Breast epithelium (tissue), 4 donors: Measurements from ENCODE around the gene MACROD1. TPM values are rescaled to one million over a fixed set of nuclear protein-coding genes. Genes with fewer than 3 reads are reported as not detected.

Experiments used
- DNase-seq, 2 donors: peaks; one replicate each; pipeline ENCODE4 v3.0.0-alpha.2; 2019; ENCODE audit warnings: low spot score in 2 of 2
- H3K27ac ChIP-seq, 2 donors: fragments of 200-600 bp; sonication (generic) in 1 of 2; one replicate each; pipeline ENCODE4 v1.5.1; 2016 to 2019; ENCODE audit warnings: mild to moderate bottlenecking in 1 of 2
- H3K27me3 ChIP-seq, 2 donors: fragments of 200-600 bp; sonication (generic) in 1 of 2; one replicate each; pipeline versions ENCODE4 v1.5.1 to v1.6.0; 2017 to 2019; ENCODE audit warnings: control low read depth in 1 of 2, mild to moderate bottlenecking in 1 of 2
- H3K36me3 ChIP-seq: fragments of 200-600 bp; one replicate; pipeline ENCODE4 v1.5.1; 2019
- H3K4me1 ChIP-seq, 2 donors: fragments of 200-600 bp; sonication (generic); one replicate each; pipeline ENCODE4 v1.5.1; 2016 to 2019; ENCODE audit warnings: control low read depth in 1 of 2
- H3K4me3 ChIP-seq, 3 donors: fragments of 200-600 bp; sonication (generic); 1 replicate in 2 of 3; 2 replicates in 1 of 3; pipeline ENCODE4 v1.5.1; 2016 to 2019; ENCODE audit warnings: mild to moderate bottlenecking in 3 of 3, moderate library complexity in 2 of 3
- H3K9me3 ChIP-seq, 2 donors: fragments of 200-600 bp; sonication (generic) in 1 of 2; one replicate each; pipeline ENCODE4 v1.5.1; 2016 to 2019; ENCODE audit warnings: control low read depth in 1 of 2
- CTCF ChIP-seq, 3 donors: fragments of 450-650 bp; IDR thresholded peaks; one replicate each; pipeline ENCODE4 v1.5.1; 2016 to 2017; ENCODE audit warnings: antibody characterized with exemption in 3 of 3, mild to moderate bottlenecking in 3 of 3, moderate library complexity in 3 of 3
- POLR2A ChIP-seq: fragments of 450-650 bp; IDR thresholded peaks from one replicate; pipeline ENCODE4 v1.6.1; 2016; ENCODE audit warnings: antibody characterized with exemption, mild to moderate bottlenecking, moderate library complexity
- POLR2AphosphoS5 ChIP-seq, 3 donors: sonication (generic); formaldehyde crosslinking; IDR thresholded peaks; one replicate each; pipeline ENCODE4 v1.6.1; 2017; ENCODE audit warnings: antibody characterized with exemption in 3 of 3
- intact Hi-C: fragments of 100-400 bp; cut with DNase I; formaldehyde crosslinking; loops from one replicate; pipeline ENCODE4 v1.15.1; 2023; ENCODE audit warnings: low total_unique reads
- total RNA-seq, 3 donors: library from RNA; depleted of rRNA; stranded (reverse); fragments of >200 nt; gene quantifications; one replicate each; pipeline ENCODE4 v1.1.0, GENCODE V29; 2016

The MACROD1 gene
- total RNA-seq, 3 donors from 2014 or later: 19.7 to 113 (median 40.3) TPM

- intact Hi-C loops: no loop called here
- Histone ChIP-seq H3K27ac (no peak overlapping the region), H3K9me3 (no peaks in the 10 kb centered on the region), H3K27me3 (no peaks in the 10 kb centered on the region), H3K36me3 (no peaks in the 10 kb centered on the region), H3K4me3 (no peak overlapping the region), H3K4me1 (no peaks in the 10 kb centered on the region)
- no peak for DNase-seq
- TF ChIP-seq POLR2AphosphoS5 (IDR thresholded peaks at IDR 0.05) (no peak), POLR2A (no peak), CTCF (IDR thresholded peaks at IDR 0.05) (no peak)
Measured at GRCh38 chr11:64132191-64132771, 33.6 kb downstream of the MACROD1 start.

GRCh38 chr11:64131683-64132190 lies 34.2 kb downstream of the MACROD1 start:
- Histone ChIP-seq H3K9me3 (no peaks in the 10 kb centered on the region), H3K4me1 (no peaks in the 10 kb centered on the region), H3K4me3 (no peak overlapping the region), H3K36me3 (no peaks in the 10 kb centered on the region), H3K27ac (no peak overlapping the region), H3K27me3 (no peaks in the 10 kb centered on the region)
- intact Hi-C loops: no loop called here
- no peak for TF ChIP-seq POLR2AphosphoS5 (IDR thresholded peaks at IDR 0.05)
- no peak for TF ChIP-seq POLR2A
- TF ChIP-seq CTCF (IDR thresholded peaks at IDR 0.05): no peak
- no peak for DNase-seq

DNA sequence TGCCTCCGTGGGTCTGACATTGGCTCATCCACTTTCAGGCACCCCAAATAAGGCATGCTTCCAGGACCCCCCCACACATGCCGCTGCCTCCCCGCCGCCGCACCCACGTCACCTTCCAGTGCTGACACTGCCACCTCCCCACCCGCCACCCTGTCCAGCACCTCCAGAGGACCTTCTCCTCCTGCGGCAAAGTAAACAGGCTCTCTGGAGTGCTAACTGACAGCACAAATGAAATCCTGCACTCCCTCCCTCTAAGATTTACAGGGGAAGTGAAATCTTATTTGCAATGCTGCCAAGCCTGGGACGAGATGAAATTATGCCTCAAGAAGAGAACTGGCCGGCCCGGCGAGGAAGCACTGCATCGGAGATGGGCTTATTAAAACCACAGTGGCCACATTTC lies 35.3 kb downstream of the MACROD1 start:
- intact Hi-C loops: no loop called here
- Histone ChIP-seq H3K27me3 (no peaks in the 10 kb centered on the region), H3K4me3 (no peak overlapping the region), H3K36me3 (no peaks in the 10 kb centered on the region), H3K9me3 (no peaks in the 10 kb centered on the region), H3K4me1 (no peaks in the 10 kb centered on the region), H3K27ac (no peak overlapping the region)
- no peak for DNase-seq
- TF ChIP-seq POLR2A (no peak), CTCF (IDR thresholded peaks at IDR 0.05) (no peak), POLR2AphosphoS5 (IDR thresholded peaks at IDR 0.05) (no peak)

- Histone ChIP-seq H3K27ac (no peak overlapping the region), H3K4me1 (no peaks in the 10 kb centered on the region), H3K27me3 (no peaks in the 10 kb centered on the region), H3K36me3 (no peaks in the 10 kb centered on the region), H3K4me3 (no peak overlapping the region), H3K9me3 (no peaks in the 10 kb centered on the region)
- intact Hi-C loops: no loop called here
- TF ChIP-seq POLR2AphosphoS5 (IDR thresholded peaks at IDR 0.05): no peak
- TF ChIP-seq POLR2A: no peak
- TF ChIP-seq CTCF (IDR thresholded peaks at IDR 0.05): no peak
- DNase-seq: no peak
Measured at GRCh38 chr11:64129403-64129802, 36.5 kb downstream of the MACROD1 start.

DNA sequence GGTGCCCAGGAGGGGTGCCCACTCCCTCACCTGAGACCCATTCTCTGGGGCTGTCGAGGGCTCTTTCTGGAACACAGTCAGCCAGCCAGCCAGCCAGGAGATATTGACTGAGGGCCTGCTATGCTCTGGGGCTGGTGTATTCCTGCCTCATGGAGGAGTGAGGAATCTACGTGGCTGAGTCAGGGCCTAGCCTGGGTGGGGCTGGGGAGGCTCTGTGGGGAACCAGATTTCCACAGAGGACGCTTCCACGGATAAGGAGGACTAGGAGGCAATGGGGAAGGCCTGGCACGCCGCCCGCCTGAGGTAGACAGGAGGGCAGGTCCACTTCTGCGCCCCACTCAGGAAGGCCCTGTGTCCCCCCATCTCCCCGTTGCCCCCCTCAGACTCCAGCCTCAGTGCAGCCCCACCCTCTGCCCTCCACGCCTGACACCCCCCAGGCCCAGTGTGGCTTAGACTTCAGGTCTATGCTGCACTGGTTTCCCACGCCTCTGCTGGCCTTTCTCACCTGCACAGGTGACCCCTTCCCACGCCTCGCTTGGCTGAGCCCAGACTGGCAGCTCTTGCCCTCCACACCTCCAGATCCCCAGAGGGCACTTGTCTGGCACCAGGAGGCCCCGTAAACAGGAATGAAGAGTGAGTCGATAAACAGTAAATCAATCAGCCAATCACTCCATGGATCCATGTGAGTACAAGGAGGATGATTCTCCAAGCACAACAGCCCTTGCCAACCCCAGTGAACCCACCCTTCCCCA lies 37.5 kb downstream of the MACROD1 start:
- TF ChIP-seq CTCF (IDR thresholded peaks at IDR 0.05): no peak
- no peak for TF ChIP-seq POLR2AphosphoS5 (IDR thresholded peaks at IDR 0.05)
- TF ChIP-seq POLR2A: no peak
- DNase-seq: no peak
- H3K27ac ChIP-seq: no peak overlapping the region
- H3K4me1 ChIP-seq: peaks cover 0 to under 1% of the 10 kb centered on the region in 2 donors
- H3K27me3 ChIP-seq: no peaks in the 10 kb centered on the region
- no peak overlapping the region for H3K4me3 ChIP-seq
- no peaks in the 10 kb centered on the region for H3K9me3 ChIP-seq
- no peaks in the 10 kb centered on the region for H3K36me3 ChIP-seq
- intact Hi-C loops: no loop called here
